Aorta (tissue), 5 donors: ENCODE measurements around the gene MAPK4. TPM values are rescaled to one million over a fixed set of nuclear protein-coding genes. Genes with fewer than 3 reads are reported as not detected.

Source experiments
- ATAC-seq: fragments of 200-7000 bp; cut with Tn5 transposase; one replicate; pipeline ENCODE4 v1.9.1; 2022; ENCODE audit warnings: moderate library complexity; ENCODE audit not compliant: low FRiP score
- DNase-seq, 2 donors: peaks; one replicate each; pipeline ENCODE4 v3.0.0-alpha.2; 2020
- H3K27ac ChIP-seq, 2 donors: one replicate each; pipeline ENCODE4 v1.5.1; 2013; ENCODE audit warnings: low read length in 2 of 2, mild to moderate bottlenecking in 2 of 2, moderate library complexity in 2 of 2, control low read depth in 1 of 2, inconsistent platforms in 1 of 2, low read depth in 1 of 2
- H3K27me3 ChIP-seq, 2 donors: one replicate each; pipeline ENCODE4 v1.6.1; 2013; ENCODE audit warnings: control low read depth in 1 of 2, low read length in 1 of 2, mild to moderate bottlenecking in 1 of 2, moderate library complexity in 1 of 2; ENCODE audit not compliant: insufficient read depth in 2 of 2, control insufficient read depth in 1 of 2
- H3K36me3 ChIP-seq, 2 donors: one replicate each; pipeline ENCODE4 v1.6.1; 2013; ENCODE audit warnings: control low read depth in 1 of 2, low read length in 1 of 2, mild to moderate bottlenecking in 1 of 2; ENCODE audit not compliant: insufficient read depth in 2 of 2, control insufficient read depth in 1 of 2
- H3K4me1 ChIP-seq, 2 donors: one replicate each; pipeline ENCODE4 v1.6.1; 2013; ENCODE audit warnings: low read length in 2 of 2, control low read depth in 1 of 2, mild to moderate bottlenecking in 1 of 2, moderate library complexity in 1 of 2; ENCODE audit not compliant: insufficient read depth in 2 of 2, control insufficient read depth in 1 of 2
- H3K4me3 ChIP-seq, 2 donors: one replicate each; pipeline ENCODE4 v1.5.1; 2013; ENCODE audit warnings: low read length in 2 of 2, control low read depth in 1 of 2, mild to moderate bottlenecking in 1 of 2
- H3K9me3 ChIP-seq: one replicate; pipeline ENCODE4 v1.6.1; 2013; ENCODE audit warnings: mild to moderate bottlenecking, low read length; ENCODE audit not compliant: control insufficient read depth
- WGBS, 2 donors: extraction: QIAGEN DNeasy Blood & Tissue Kit; methylation state at CpG; one replicate each; pipeline ENCODE4 v1.1.7; 2013; 5-methylcytosine and 5-hydroxymethylcytosine counted together
- intact Hi-C, 2 donors: fragments of 100-400 bp; cut with DNase I; formaldehyde crosslinking; loops; one replicate each; pipeline versions ENCODE4 v1.14.2 to v1.15.0; 2022
- polyA plus RNA-seq, 2 donors: library from polyadenylated mRNA; stranded (reverse); fragments of 200-250 nt; gene quantifications; one replicate each; pipeline ENCODE4 v1.2.3, GENCODE V29; 2013
- total RNA-seq, 2 donors: library from RNA; stranded (reverse); fragmentation: NEBNext Ultra II Directional; extraction: Animal tissue kit (Norgen Biotek cat#: 25700); gene quantifications; one replicate each; pipeline ENCODE4 v1.2.1, GENCODE V29; 2021
- donor health status: healthy with polysubstance abuse.
- donor health status: Bipolar disorder and iron deficiency.
- donor health status: DM: no; HTN: no; CAD: no.
- donor health status: DM: no; HTN: no; CAD: no.
- donor health status: DM: yes; HTN: yes; CAD: no.

MAPK4 gene
- total and polyA plus RNA-seq, 4 donors, result 1.1 to 4.2 (median 1.5) TPM

DNA sequence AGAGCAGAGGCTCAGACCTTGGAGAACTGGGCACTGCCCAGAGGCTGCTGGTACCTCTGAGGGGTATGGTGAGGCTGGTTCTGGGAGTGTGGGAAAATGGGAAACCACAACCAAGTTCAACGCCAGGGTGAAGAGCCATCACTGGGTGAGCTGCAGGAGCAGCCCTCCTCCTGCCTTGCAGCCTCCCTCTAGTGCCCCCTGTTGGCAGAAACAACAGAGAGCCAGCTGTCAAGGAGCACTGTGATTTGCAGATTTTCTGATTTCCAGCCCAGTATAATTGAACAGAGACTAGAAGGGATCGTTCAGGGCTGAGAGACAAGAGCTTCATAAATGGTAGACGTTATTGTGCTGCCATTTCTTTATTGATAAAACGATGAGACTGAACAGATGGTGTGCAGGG, 50.5 kb downstream of the MAPK4 start:
- 90 to 93% methylated on average over 4 of the region's 4 CpGs for WGBS, 2 donors

GRCh38 chr18:50611529-50611941, 51.6 kb downstream of the MAPK4 start:
- Histone ChIP-seq H3K27ac (no peak overlapping the region), H3K36me3 (no peaks in the 10 kb centered on the region), H3K4me3 (no peak overlapping the region), H3K9me3 (peaks cover 3% of the 10 kb centered on the region), H3K27me3 (no peaks in the 10 kb centered on the region), H3K4me1 (no peaks in the 10 kb centered on the region)
- ATAC-seq (no peak), DNase-seq (no peak)
- WGBS, 2 donors, result 86 to 87% methylated on average over 5 of the region's 5 CpGs
- intact Hi-C loops, result no loop called here

More for the DNA sequence above, 50.5 kb downstream of the MAPK4 start:
- Histone ChIP-seq H3K4me3 (no peak overlapping the region), H3K36me3 (no peaks in the 10 kb centered on the region), H3K27me3 (no peaks in the 10 kb centered on the region), H3K9me3 (peaks cover 3% of the 10 kb centered on the region), H3K4me1 (no peaks in the 10 kb centered on the region), H3K27ac (no peak overlapping the region)
- DNase-seq (no peak), ATAC-seq (no peak)
- intact Hi-C loops, result no loop called here

- intact Hi-C loops, result loop anchor here in 1 of 2 donors (5.0 kb wide), 1 partner anchor 37 kb away; no protein-coding TSS in a partner anchor
- ATAC-seq (peak; percentile 49), DNase-seq (no peak)
- Histone ChIP-seq H3K9me3 (peaks cover 3% of the 10 kb centered on the region), H3K27me3 (no peaks in the 10 kb centered on the region), H3K4me1 (no peaks in the 10 kb centered on the region), H3K4me3 (no peak overlapping the region), H3K36me3 (no peaks in the 10 kb centered on the region), H3K27ac (no peak overlapping the region)
- 82 to 89% methylated on average over 5 of the region's 5 CpGs for WGBS, 2 donors
Measured at GRCh38 chr18:50614838-50615237, 55.0 kb downstream of the MAPK4 start.

DNA sequence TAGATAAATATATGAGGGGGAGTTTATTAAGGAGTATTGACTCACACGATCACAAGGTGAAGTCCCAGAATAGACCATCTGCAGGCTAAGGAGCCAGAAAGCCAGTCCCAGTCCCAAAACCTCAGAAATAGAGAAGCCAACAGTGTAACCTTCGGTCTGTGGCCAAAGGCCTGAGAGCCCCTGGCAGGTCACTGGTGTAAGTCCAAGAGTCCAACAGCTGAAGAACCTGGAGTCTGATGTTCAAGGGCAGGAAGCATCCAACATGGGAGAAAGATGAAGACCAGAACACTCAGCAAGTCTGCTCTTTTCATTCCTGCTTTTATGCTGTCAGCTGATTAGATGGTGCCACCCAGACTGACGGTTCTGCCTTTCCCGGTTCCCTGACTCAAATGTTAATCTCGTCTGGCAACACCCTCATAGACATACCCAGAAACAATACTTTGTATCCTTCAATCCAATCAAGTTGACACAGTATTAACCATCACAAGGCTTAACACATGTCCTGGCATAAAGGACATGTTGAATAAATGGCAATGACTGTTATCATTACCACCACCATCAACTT, 56.7 kb downstream of the MAPK4 start:
- no peak for DNase-seq
- Histone ChIP-seq H3K9me3 (peaks cover 3% of the 10 kb centered on the region), H3K27ac (no peak overlapping the region), H3K4me1 (peaks cover 0 to 6% of the 10 kb centered on the region in 2 donors), H3K4me3 (no peak overlapping the region), H3K27me3 (no peaks in the 10 kb centered on the region), H3K36me3 (no peaks in the 10 kb centered on the region)
- ATAC-seq, result no peak
- WGBS, 2 donors, result 68 to 71% methylated on average over 5 of the region's 5 CpGs
- intact Hi-C loops, result loop anchor here in 1 of 2 donors (5.0 kb wide), 1 partner anchor 36 kb away; no protein-coding TSS in a partner anchor

- H3K4me1 ChIP-seq, result peaks cover 0 to 6% of the 10 kb centered on the region in 2 donors
- intact Hi-C loops, result loop anchor here in 1 of 2 donors (5.0 kb wide), 1 partner anchor 32 kb away; no protein-coding TSS in a partner anchor
- no peak overlapping the region for H3K4me3 ChIP-seq
- ATAC-seq (peak; percentile 71), DNase-seq (no peak)
- H3K27me3 ChIP-seq, result no peaks in the 10 kb centered on the region
- no peaks in the 10 kb centered on the region for H3K36me3 ChIP-seq
- no peaks in the 10 kb centered on the region for H3K9me3 ChIP-seq
- peak overlapping the region in 1 of 2 donors; percentile 73 for H3K27ac ChIP-seq
- 4 to 10% methylated on average over 4 of the region's 4 CpGs for WGBS, 2 donors
Measured at GRCh38 chr18:50619861-50620275, 60.0 kb downstream of the MAPK4 start.

GRCh38 chr18:50620319-50620718, 60.4 kb downstream of the MAPK4 start:
- intact Hi-C loops, result no loop called here
- H3K36me3 ChIP-seq, result no peaks in the 10 kb centered on the region
- H3K4me1 ChIP-seq, result peaks cover 0 to 6% of the 10 kb centered on the region in 2 donors
- no peaks in the 10 kb centered on the region for H3K27me3 ChIP-seq
- H3K27ac ChIP-seq, result no peak overlapping the region
- no peak for DNase-seq
- H3K4me3 ChIP-seq, result no peak overlapping the region
- no peaks in the 10 kb centered on the region for H3K9me3 ChIP-seq
- ATAC-seq, result no peak
- 73 to 81% methylated on average over 2 of the region's 2 CpGs for WGBS, 2 donors

- WGBS, 2 donors, result 6 to 11% methylated on average over 2 of the region's 2 CpGs
- Histone ChIP-seq H3K9me3 (no peaks in the 10 kb centered on the region), H3K27ac (peak overlapping the region in 1 of 2 donors; percentile 30), H3K36me3 (no peaks in the 10 kb centered on the region), H3K27me3 (no peaks in the 10 kb centered on the region), H3K4me1 (peaks cover 0 to 6% of the 10 kb centered on the region in 2 donors), H3K4me3 (no peak overlapping the region)
- DNase-seq (no peak), ATAC-seq (no peak)
- intact Hi-C loops, result no loop called here
Measured at GRCh38 chr18:50621366-50621765, 61.5 kb downstream of the MAPK4 start.

DNA sequence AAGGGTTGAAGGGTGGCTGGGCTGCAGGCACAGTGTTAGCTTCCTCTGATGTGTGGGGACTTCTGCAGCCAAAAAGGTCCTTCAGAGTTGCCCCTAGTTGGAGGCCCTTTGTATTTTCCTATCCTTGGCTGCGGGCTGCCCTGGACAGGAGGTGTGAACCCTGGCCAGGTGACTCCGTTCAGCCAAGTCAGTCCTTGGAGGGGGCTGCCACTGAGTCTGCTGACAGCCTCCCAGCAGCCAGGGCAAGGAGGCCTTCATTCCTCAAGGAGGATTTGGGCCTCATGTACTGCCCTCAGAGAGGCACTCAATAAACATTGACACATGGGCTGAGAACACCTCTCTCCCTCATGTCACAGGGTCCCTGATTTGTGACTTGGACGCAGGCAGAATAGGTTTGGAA, 62.4 kb downstream of the MAPK4 start:
- H3K36me3 ChIP-seq, result no peaks in the 10 kb centered on the region
- DNase-seq (no peak), ATAC-seq (no peak)
- H3K9me3 ChIP-seq, result no peaks in the 10 kb centered on the region
- peaks cover 0 to 6% of the 10 kb centered on the region in 2 donors for H3K4me1 ChIP-seq
- WGBS, 2 donors, result 23 to 50% methylated on average over 3 of the region's 3 CpGs
- H3K27me3 ChIP-seq, result no peaks in the 10 kb centered on the region
- peak overlapping the region in 1 of 2 donors; percentile 54 for H3K27ac ChIP-seq
- H3K4me3 ChIP-seq, result no peak overlapping the region
- intact Hi-C loops, result no loop called here

DNA sequence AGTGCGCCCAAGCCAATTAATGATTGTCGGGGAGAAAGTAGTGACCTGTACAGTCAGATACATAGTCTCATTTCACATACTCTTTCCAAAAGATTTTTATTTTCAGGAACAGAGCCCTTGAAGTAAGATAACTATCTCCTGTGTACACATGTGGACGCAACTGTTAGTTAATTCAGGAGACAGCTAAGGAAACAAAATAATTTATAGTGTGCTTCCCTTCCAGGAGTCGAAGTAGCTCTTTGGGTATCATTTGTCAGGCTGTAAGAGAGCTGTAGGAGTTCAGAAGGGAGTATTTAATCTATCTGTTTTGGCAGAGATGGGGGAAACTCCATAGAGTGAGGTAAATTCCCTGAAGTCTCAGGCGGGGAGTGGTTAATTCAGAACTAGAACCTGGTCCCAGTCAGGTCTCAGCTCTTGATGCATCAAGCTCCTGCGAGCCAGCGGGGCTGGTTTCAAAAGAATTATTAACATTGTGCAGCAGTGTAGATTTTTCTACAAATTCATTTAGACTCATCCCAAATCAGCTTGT, 63.0 kb downstream of the MAPK4 start:
- WGBS, 2 donors, result 41 to 52% methylated on average over 7 of the region's 7 CpGs
- intact Hi-C loops, result no loop called here
- Histone ChIP-seq H3K4me3 (no peak overlapping the region), H3K36me3 (no peaks in the 10 kb centered on the region), H3K27me3 (no peaks in the 10 kb centered on the region), H3K9me3 (no peaks in the 10 kb centered on the region), H3K27ac (no peak overlapping the region), H3K4me1 (peaks cover 2 to 6% of the 10 kb centered on the region in 2 donors)
- DNase-seq (no peak), ATAC-seq (no peak)
